HG02973 (cell line): ENCODE results near the gene MRPS16.

ENCODE experiments used
- ATAC-seq: cut with Tn5 transposase; IDR thresholded peaks from one replicate; pipeline ENCODE4 v1.9.1; 2021; ENCODE audit warnings: moderate library complexity; ENCODE audit not compliant: unreplicated experiment

The MRPS16 gene

DNA sequence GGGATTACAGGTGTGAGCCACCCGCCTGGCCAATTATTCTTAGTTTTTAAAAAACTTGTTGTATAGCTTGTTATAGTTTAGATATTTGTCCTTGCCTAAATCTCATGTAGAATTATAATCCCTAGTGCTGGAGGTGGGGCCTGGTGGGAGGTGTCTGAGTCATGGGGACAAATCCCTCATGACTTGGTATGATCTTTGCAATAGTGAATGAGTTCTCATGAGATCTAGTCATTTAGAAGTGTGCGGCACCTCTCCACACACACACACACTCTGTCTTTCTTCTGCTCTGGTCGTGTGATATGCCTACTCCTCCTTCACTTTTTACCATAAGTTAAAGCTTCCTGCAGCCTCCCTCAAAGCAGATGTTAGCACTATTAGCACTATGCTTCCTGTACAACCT lies 47.4 kb downstream of the MRPS16 start:
- no peak for ATAC-seq
